Activated CD4-positive, CD25-positive, alpha-beta regulatory T cell treated with anti-CD3 and anti-CD28 coated beads, Interleukin-2, amount 50 U/mL, for 72 hours (primary cell): ENCODE results near the gene IQSEC2.
A peak's percentile ranks its signal among the peaks of the same experiment; 100 is the strongest.

ENCODE experiments used
- DNase-seq: peaks from one replicate; pipeline ENCODE4 v3.0.0; 2021

Gene IQSEC2

DNA sequence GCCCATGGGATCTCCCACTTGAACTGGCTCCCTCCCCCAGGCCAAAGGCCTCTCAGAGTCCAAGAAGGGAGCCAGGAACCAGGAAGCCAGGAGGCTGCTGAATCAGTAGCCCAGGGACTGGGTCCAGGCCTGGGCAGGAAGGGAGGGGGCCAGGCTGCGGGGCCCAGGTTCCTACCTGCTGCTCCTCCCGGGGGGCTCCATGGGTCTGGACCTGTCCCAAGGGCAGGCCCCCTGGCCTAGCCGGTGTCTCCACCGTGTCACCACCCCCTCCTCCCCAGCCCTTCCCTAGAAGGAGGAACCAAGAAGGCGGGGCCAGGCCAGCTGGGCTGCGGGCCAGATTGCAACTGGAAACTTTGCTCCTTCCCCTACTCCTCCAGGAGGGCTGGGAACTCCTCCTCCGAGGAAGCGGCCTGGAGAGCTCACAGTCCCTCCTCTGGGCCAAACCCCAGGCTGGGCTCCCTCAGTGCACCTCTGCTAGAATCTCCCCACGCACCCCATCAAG lies at the start of gene IQSEC2:
Gene IQSEC2, minus strand, starts transcription at position 264 of the 502 bp plus-strand sequence.
- DNase-seq: no peak

DNA sequence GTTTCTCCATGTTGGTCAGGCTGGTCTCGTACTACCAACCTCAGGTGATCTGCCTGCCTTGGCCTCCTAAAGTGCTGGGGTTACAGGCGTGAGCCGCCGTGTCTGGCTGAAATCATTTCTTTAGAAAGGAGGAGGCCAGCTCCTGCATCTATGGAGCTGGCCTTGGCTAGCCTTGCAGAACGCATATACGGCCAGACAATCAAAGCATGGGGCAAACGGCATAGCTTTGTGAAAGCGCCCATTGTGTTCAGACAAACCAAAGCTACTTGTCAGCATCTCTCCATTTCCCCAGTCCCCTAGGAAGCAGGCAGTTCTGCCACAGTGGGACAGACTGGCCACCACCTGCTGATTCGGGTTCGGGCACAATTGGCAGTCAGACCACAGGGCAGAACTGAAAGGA lies 48.9 kb upstream of the IQSEC2 start:
- DNase-seq: no peak

DNA sequence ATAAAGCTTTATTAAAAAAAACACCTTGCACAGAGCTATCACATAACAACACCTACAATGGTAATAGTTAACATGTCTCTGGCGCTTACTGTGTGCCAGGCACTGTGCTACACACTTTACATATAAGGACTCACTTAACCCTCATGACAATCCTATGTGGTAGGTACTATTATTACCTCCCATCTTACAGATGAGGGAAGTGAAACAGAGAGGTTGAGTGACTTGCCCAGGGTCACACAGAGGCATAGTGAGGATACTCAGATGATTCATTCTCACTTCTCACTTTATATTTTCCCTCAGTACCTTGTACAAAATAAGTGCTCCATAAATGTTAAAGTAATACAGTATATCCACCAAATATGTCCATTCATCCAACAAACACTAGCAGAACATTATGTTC lies 43.4 kb upstream of the IQSEC2 start:
- no peak for DNase-seq

DNA sequence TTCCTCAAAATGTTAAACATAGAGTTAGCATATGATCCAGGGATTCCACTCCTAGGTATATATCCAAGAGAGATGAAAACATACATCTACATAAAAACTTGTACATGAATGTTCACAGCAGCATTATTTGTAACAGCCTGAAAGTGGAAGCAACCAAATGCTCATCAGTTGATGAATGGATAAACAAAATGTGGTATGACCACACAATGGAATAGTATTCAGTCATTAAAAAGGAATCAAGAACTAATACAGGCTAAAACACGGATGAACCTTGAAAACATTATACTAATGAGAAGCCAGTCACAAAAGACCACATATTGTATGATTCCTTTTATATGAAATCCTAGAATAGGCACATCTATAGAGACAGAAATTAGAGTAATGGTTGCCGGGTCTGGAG lies 42.7 kb upstream of the IQSEC2 start:
- no peak for DNase-seq

DNA sequence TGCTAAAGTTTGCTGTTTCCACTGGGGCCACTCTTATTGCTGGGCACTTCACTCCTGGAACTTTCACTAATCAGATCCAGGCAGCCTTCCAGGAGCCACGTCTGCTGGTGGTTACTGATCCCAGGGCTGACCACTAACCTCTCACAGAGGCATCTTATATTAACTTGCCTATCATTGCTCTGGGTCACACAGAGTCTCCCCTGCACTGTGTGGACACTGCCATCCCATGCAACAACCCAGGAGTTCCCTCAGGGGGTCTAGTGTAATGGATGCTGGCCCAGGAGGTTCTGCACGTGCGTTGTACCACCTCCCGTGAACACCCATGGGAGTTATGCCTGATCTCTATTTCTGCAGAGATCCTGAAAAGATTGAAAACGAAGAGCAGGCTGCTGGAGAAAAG lies 41.8 kb upstream of the IQSEC2 start:
- no peak for DNase-seq

DNA sequence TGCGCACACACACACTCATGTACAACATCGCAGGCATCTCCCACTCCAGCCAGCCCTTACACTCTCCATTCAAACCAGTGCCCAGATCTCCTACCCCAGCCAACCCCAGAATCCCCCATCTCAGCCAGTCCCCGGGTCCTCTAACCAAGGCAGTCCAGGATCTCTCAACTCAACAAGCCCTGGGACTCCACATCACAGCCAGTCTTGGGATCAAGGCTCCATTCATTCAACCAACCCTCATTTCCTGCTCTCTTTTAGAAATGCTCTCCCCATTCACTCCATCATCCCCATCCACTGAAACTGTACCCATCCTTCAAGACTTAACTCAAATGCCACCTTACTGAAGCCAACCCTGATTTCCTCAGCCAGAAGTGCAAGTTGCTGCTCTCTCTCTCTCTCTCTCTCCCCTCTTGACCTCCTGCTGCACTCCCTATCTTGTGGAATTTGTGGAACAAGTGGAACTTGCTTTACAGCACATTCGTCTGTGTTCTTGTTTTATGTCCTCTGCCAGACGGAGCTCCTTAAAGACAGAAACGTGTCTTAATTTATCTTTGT lies 40.6 kb upstream of the IQSEC2 start:
- no peak for DNase-seq

DNA sequence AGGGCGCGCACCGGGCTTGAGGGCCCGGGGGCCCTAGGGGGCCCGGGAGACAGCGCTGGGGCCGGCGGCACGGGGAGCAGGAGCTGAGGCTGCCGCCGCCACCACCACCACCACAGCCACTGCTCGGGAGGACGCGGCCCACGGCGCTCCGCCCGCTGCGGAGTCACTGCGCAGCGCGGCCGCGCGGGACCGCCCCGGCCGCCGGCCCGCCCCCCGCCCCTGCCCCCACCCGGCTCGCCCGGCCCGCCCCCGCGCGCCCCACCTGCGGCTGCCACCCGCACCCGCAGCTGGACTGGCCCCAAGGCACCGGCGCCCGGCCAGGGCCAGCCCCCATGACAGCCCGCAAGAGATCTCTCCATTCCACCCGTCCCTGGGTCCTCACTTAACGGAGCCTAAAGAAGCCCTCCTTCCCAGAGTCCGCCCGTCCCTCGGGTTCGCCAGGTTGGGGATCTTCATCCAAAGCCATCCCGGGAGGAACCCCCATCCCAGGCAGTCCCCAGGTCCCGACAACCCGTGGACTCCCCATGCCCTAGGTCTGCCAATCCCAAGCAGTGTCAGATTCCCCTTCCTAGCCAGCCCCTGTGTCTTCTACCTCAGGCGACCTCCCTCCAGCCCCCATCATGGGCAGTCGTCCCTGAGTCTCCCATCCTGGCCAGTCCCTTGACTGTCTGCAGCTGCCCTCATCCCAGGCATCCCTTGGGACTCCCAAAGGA lies 40.0 kb upstream of the IQSEC2 start:
- DNase-seq: no peak

DNA sequence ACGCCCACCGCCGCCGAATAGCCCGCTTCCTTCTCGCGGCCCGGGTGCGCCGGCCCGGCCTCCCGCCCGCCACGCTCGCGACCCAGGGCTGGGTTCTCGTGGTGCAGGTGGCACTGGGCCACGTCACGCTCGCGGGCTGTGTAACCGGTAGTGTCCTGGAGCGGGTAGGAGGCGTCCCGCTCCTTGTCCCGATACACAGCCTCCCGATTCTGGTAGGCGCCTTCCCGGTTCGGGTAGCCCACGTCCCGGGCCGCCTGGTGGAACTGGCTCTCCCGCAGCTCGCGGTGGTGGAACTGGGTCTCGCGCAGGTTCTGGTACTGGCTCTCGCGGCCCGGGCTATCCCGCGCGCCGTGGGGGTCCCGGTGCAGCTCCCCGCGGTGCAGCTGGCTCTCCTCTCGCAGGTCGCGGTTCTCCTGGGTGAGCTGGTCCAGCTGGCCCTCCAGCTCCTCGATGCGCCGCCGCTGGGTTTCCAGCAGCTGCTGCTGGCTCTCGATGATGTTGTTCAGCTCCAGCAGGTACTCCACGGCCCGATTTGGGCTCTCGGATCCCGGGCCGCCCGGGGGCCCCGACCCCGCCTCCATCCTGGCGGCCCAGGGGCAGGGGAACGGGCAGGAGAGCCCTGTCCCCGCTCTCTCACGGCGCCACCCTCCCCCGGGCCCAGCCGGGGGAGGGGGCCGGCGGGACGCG lies 39.3 kb upstream of the IQSEC2 start:
- DNase-seq: no peak

DNA sequence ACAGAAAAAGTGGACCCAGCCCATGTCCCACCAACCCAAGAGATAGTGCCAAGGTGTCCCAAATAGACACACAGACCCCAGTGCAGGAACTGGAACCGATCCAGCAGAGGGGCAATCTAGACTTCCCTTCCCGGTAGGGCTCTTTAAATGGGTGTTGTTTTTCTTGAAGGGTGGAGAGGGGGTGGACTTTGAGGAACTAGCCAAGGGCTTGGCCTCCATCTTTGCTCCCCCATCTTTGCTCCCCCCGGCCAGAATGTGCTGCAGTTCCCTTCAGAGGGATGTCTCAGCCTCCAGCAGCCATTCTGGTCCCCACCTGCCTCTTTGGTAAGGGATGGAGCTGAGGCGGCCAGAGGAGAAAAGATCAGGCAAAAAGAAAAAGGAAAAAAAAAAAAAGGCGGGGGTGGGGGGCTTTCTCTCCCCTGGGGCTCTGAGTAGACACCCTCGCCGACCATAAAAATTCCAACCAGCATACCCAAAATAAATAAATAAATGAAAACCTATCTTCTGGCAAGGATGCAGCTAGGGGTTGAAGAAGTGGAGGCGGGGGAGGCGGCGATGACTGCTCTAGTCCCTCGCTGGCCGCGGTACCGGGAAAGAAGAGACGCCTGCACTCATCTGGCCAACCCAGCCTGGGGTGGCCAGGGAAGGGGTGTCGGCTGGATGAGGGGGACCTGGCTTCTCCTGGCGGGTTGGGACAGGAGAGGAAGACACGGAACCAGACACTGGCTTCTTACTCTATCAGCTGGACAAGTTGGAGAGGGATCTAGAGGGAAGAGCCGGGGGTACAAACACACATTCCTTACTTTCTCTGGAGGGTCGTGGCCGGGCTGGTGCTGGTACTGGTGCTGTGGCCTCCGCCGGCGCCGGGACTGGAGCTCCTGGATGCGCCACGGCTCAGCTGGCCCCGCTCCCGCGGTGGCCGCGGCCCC lies 38.5 kb upstream of the IQSEC2 start:
- no peak for DNase-seq

DNA sequence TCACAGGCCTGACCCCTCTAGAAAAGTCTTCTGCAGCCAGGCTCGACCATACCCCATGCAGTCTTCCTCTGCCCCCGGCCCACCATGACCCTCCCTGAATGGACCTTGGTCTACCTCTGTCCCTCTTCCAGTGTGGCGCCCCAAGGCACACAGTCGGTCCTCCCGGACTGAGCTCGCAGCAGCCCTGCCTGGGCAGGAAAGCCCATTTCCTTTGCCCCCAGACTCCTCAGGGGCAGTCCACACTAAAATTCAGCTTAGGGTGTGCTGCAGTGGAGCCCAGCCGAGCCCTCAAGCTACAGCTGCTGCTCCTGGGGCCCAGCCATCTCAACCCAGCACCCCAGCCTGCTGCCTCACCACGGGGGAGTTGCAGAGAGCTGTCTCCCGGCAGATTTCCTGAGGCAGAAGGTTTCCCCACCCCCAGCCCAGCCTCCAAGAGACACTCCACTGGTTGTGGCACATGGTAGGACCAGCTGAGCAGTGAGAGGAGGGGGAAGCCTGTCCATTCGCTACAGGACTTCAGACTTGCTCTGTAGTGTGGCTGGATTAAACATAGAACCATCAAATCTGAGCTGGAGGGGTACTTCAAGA lies 37.5 kb upstream of the IQSEC2 start:
- no peak for DNase-seq

DNA sequence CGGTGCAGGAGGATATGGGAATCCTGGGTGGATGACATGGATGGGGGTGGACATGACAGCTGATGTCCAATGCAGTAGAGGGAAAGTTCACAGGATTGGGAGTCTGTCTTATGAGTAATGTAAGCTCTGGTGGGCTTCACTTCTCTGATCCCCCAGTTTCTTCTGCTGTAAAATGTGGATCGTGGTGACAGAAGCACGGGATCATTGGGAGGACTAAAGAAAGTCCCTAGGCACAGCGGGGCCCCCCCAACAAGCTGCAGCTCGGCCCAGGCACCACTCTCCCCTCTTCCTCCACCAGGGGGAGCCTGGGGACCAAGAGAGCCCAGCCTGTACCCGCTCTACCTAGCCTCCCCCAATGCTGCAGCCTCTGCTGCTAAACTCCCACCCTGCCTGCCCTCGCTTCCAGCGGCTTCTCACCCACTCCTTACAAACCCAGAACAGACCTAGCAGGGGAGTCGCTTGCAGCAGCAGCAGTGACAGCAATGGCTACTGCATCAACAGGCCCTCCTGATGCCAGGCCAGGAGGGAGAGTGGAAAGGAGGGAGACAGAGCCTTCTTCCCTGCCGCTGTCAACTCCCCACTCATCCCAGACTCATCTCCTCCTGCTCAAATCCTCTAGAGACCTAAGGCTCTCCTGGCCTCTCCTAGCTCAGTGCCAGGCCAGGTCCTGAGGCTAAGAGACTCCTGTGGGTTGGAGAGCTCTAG lies 36.1 kb upstream of the IQSEC2 start:
- peak; percentile 74 for DNase-seq

DNA sequence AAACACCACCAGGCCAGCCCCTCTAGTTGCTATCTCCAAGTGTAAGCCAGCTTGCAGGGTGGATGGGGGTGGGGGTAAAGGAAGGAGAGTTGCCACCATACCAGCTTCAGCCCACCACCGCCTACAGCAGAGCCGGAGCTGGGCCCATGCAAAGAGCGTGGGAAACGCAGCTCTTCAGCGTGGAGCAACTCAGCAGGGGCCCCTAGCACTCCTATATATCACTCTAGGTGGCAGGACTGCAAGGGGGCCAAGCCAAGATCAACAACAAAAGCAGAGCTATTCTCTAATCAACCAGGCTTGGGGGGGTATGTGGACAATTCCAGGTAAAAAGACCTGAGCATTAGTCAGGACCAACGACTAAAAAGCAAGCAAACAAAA lies 35.5 kb upstream of the IQSEC2 start:
- no peak for DNase-seq

DNA sequence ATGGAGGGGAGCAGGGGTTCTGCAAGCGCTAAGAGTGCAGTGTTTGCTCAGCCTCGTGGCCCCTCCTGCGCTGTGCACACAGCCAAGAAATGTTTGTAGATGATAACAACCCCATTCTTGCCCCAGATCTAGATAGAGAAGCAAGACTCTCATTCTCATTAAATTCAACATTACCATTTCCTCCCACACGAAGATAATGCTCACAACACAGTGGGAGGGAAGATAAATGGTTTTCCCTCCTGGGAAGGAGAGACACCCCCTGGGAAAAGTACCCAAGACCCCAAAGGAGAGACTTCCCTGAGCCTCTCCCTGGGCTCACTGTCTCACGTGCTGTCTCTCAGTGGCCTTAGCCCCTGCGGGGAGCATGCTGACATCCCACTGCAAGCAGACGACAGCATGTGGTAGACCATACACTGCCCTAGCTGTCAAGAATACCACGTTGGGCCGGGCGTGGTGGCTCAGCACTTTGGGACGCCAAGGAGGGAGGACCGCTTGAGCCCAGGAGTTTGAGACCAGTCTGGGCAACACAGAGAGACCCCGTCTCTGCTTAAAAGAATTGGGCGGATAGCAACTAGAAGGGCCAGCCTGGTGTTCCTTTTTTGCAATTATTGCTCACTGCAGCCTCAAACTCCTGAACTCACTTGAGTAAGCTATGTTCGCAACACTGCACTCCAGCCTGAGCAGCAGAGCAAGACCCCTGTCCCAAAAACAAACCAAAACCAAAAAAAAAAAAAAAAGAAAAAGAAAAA lies 34.9 kb upstream of the IQSEC2 start:
- no peak for DNase-seq

DNA sequence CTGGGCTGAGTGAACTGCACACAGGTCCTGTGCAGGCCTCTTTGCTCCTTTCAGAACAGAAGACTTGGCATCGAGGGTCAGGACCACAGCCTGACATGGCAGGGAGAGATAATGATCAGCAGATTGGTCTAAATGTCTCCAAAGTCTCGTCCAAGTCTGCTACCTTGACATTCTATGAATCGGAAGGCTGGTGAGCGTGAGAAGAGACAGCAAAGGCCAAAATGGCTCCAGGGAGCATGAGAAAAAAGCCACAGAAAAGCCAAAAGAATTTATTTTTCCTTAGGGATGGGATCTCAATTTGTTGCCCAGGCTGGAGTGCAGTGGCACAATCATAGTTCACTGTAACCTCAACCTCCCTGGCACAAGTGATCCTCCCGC lies 32.3 kb upstream of the IQSEC2 start:
- no peak for DNase-seq

DNA sequence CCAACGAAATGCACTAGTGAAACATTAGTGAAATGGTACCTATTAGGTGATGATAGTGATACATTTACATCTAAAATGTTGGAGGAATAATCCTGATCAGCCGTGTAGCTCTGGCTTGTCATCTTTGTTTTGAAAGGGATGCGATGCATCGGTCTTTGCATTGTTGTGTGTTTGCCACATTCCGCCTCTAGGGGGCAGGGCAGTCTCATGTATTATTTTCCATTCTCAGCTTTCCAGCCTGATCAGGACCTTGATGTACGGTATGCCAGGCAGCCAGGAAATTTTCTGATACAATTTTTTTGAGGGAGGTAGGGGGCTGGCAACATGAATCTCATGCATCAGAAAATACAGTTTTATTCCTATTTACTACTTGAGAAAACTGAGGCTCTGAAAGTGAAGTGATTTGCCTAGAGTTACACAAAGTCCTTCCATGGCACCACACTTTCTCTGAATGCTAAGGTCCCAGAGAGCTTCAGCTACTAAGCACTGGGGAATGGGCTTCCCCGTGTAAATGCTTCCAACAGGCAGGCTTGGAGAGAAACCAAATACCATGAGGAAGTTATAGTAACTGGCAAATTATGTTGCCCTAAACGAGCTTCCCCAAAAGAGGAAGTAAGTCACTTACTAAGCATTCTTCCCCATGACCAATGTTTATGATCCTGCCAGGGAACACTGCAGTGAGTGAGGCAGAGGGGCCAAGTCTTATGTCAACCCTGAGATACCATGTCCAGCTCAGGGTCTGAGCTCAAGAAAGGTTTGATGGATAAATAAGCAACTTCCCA lies 31.8 kb upstream of the IQSEC2 start:
- DNase-seq: peak; percentile 68

DNA sequence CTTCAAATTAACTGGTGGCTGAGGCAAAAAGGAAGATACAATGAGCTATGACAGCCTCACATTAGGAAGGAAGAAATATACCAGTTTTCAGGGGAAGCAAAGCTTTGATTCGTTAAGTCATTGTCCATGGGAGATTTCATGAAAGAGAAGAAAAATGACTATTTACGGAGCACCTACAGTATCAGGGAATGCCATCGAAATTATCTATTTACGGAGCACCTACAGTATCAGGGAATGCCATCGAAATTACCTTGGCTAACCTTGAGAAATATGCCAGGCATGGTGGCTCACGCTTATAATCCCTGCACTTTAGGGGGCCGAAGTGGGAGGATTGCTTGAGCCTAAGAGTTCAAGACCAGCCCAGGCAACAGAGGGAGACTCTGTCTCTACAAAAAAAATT lies 28.5 kb upstream of the IQSEC2 start:
- DNase-seq: no peak

DNA sequence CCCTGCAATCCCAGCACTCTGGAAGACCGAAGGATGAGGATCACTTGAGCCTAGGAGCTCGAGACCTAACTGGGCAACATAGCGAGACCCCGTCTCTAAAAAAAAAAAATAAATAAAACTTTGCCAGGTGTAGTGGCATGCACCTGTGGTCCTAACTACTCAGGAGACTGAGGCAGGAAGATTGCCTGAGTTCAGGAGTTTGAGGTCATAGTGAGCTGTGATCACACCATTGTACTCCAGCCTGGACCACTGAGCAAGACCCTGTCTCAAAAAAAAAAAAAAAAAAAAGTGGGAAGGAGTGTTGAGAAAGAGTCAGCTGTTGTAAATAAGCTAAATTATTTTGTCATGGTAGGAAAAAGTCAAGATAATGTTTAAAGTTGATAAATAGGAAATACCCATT lies 27.5 kb upstream of the IQSEC2 start:
- DNase-seq: no peak

DNA sequence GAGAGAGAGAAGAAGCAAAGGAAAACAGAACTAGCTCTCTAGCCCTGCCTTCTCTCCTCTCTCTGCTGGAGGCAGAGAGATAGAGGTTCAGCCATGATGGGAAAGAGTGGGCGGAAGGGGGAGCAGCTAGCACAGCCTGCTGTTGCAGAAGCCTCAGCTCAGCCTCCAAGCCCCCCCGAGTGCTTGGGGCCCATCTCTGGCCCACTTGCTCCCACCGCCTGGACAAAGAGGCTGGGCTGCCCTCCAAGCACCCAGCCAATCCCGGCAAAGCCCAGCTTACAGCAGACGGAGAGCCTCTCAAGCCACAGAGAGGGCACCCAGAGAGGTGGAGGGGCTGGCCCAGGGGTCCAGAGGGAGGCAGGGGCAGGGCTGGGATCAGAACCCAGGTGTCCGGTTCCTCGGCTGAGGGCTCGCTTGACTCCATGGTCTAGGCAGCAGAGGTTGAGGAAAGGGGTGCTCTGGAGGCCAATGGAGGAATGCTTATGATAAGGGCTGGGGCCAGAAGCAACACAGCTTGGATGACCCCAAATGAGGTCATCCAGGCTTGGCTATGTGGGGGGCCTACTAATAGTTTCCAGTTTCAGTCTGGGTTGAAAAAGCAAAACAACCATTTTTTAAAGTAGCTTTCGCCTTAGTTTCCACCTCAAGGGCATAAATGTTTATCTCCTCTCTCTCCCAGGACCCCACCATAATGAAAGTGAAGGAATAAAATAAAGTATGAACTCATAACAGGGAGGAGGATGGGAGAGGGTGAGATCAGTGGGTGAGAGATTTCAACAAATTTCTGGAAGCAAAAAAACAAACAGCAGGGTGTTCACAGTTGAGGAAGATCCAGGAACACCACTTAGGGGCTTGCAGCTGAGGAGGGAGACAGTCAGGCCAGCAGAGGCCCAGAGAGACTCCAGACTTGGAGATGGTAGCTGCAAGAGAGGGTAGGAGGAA lies 24.9 kb upstream of the IQSEC2 start:
- no peak for DNase-seq

DNA sequence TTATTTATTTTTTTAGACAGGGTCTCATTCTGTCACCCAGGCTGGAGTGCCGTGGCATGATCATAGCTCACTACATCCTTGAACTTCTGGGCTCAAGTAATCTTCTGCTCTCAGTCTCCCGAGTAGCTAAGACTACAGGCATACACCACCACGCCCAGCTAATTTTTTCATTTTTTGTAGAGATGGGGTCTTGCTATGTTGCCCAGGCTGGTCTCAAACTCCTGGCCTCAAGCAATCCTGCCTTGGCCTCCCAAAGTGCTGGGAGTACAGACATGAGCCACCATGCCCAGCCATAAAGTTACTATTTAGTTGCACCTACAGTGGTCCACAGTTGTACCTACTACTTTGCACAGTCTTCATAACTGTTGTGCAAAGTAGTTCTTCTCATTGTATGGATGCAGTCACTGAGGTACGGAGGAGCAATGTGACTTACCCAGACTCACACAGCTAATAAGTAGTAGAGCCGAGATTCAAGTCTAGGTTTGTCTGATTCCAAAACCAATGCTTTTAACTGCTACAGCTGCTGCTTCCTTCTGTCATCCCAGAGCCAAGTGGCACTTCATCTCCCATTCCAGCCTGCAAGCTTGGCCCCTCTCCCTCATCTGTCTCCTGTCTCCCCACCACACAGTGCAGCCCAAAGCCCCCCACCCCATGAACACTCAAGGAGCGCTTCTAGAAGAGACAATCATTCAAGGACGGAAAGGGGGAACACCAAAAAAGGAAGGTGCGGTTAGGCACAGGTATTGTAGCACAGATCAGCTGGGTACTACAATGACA lies 24.0 kb upstream of the IQSEC2 start:
- DNase-seq: no peak
